Lung microvascular endothelial cell (primary cell): Measurements from ENCODE around the gene RAD23B. TPM values are rescaled to one million over a fixed set of nuclear protein-coding genes. Genes with fewer than 3 reads are reported as not detected.
"Not testable (repeated sequence)": the region's sequence is repeated elsewhere in the genome, so short reads cannot be mapped to it uniquely, and the experiment has no call there.

Experiments
- DNase-seq, 2 donors: peaks; one replicate each; pipeline versions ENCODE4 v3.0.0 to v3.0.0-alpha.2; 2010; ENCODE audit warnings: low read depth in 2 of 2
- total RNA-seq: library from RNA; depleted of rRNA; stranded (reverse); fragments of >200 nt; gene quantifications from 2 replicates; pipeline ENCODE4 v1.2.1, GENCODE V29; 2014

Gene RAD23B
- total RNA-seq, result 52.5 and 66.3 TPM in 2 replicates

DNA sequence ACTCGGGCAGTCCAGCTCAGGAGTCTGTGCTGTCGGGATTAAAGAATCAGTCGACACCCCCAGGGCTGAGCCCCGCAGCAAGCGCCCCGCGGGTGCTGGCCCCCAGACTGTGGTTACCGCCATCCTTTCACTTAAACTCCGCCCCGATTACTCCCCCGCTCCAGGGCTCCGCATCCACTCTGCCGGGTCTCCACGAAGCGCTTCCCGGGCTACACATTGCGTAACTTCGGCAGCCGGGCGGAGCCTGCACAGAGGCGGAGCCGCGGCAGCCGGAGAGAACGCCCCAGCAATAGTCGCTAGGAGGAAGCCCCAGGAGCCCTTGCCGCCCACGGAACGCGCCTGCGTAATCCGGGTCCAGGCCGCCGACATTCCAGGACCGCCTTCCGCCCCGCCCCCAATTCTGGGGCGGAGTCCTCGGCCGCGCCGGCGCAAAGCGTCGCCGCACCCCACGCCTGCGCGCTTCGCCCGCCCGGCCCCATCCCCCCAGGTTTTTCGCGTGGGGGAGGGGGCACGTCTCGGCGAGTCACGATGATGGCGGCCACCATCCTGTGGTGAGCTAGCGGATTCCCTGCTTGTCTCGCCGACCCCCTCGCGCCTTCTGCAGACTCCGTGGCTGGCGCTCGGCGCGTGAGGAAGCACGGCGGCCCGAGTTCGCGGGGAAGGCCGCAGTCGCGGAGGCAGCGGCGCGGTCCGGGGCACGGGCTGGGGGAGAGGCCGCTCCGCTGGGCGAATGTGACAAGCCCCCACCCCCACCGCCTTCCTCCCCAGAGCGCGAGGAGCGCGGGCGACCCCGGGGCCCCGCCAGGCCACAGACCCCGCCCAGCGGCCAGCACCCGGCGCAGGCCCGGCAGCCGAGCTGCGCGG is at the start of gene RAD23B:
RAD23B (plus strand) TSS at position 521 of the 864 bp plus-strand sequence. CDS start 351 bp downstream, outside the sequence.
- DNase-seq, result peak; percentile 99

DNA sequence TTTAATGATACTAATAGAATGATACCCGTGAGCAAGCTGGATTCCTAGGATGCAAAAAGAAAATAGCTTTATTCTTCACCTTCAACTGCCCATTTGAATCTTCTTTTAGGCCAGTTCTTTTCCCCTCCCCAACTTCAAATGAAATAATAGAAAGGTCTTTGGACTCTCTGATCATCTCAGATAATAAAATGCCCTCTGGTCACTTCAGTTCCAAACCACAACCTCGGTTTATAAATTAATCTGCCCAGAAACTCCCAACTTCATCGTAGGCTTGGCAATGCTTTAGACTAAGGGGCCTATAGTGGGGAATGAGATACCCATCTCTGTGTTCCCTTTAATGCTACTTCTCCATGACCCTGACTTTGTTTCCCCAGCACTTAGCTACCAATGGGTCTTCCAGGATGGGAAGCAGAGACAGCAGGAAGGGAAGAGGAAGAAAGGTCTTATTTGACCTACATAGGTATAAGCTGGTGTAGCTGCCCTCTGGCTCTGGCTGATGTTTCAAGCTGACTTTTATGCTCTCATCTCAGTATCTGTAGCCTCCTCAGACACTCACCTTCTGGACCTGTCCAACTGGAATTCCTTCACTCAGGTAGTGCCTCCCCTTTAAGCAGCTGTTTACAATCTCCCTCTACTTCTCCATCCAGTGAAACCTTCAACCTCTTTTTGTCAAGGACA is 47.2 kb upstream of the RAD23B start:
- no peak for DNase-seq

DNA sequence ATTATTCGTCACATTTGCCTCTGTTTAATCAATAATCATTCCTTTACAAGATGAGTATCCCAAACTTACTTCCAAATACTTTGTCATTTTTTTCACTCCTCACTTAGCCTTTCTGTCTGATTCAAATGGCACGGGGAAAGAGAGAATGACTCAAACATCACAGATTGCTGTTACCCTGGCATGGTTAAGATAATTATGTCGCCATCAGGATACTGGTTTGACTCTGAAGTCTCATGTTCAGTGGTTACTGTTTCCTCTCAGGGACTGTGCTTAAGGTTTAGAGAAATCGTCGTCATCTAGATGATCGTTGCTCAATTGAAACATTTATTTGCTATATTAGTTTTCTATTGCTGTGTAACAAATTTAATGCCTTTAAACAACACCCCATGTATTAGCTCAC is 45.2 kb upstream of the RAD23B start:
- DNase-seq, result no peak

DNA sequence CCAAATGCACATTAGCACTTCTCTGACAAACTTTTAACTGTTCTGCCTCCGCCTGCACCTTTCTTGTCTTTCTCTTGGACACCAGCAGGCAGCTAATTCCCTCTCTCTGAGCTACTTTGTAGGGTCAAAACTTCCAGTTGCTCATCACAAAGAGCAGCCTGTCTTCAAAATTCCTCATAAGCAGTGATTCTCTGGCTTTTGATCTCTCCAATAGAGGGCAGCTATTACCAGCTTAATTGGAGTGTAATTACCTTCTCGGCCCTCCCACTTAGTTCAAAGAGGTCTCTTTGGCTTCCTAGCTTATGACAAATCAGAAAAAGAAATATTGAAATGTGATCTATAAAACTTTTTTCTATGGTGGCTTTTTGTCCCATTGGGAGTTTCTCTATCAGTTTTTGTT is 43.6 kb upstream of the RAD23B start:
- peak; percentile 12 to 36 for DNase-seq

DNA sequence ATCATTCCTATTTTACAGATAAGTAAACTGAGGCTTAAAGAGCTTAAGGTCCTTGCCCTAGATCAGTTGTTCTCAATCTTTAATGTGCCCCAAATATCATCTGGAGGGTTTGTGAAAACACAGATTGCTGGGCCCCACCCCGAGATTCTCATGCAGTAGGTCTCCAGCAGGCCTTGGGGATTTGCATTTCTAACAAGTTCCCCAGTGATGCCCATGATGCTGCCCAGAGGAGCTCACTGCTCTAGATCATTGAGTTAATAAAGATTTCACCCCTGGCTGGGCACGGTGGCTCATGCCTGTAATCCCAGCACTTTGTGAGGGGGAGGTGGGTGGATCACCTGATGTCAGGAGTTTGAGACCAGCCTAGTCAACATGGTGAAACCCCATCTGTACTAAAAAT is 42.8 kb upstream of the RAD23B start:
- no peak for DNase-seq

DNA sequence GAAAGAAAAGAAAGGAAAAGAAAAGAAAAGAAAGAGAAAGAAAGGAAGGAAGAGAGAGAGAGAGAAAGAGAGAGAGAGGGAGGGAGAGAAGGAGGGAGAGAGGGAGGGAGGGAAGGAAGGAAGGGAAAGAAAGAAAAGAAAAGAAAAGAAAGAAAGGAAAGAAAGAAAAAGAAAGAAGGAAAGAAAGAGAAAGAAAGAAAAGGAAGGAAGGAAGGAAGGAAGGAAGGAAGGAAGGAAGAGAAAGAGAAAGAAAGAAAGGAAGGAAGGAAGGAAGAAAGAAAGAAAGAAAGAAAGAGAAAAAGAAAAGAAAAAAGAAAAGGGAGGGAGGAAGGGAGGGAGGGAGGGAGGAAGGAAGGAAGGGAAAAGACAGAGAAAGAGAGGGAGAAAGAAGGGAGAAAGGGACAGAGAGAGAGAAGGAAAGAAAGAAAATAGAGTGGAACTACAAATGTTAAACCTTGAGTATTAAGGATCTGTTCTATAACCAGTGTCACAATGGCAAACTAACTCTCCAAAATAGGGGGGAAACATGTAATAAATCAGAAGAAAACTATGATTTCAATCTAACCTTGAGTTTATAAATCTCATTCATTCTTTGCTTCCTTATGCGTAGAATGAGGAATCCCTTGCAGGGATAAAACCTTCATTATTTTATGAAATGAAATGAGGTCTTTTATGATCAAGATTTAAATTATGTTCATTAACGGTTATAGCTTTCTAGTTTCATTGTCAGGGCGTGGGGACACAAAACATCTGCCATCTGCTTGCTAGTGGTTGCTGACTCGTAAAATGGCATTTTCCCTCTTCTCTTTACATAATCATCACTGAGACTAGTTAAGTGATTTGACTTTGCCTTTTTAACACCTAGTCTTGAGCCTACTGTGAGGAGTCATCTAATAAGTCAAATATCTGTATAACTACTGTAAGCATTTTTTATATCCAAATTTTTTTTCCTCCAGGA is 40.7 kb upstream of the RAD23B start:
- DNase-seq, result no peak

DNA sequence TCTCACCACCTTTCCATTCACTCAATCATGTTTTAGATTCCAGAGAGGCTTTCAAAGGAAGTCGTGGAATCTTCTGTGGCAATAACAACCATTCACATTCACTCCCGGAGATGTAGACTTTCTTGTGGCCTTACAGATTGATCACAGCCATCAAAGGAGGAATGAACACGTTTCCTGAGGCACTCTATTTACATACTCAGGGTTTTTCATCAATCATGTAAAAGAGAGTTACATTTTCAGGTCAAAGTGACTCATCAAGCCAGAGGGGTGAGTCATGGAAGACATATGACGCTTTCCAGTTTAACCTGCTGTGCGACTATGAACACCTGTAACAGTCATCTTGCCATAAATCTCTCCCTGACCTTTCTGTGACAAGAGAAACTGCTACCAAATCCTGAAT is 39.3 kb upstream of the RAD23B start:
- peak in 1 of 2 donors; percentile 52 for DNase-seq

DNA sequence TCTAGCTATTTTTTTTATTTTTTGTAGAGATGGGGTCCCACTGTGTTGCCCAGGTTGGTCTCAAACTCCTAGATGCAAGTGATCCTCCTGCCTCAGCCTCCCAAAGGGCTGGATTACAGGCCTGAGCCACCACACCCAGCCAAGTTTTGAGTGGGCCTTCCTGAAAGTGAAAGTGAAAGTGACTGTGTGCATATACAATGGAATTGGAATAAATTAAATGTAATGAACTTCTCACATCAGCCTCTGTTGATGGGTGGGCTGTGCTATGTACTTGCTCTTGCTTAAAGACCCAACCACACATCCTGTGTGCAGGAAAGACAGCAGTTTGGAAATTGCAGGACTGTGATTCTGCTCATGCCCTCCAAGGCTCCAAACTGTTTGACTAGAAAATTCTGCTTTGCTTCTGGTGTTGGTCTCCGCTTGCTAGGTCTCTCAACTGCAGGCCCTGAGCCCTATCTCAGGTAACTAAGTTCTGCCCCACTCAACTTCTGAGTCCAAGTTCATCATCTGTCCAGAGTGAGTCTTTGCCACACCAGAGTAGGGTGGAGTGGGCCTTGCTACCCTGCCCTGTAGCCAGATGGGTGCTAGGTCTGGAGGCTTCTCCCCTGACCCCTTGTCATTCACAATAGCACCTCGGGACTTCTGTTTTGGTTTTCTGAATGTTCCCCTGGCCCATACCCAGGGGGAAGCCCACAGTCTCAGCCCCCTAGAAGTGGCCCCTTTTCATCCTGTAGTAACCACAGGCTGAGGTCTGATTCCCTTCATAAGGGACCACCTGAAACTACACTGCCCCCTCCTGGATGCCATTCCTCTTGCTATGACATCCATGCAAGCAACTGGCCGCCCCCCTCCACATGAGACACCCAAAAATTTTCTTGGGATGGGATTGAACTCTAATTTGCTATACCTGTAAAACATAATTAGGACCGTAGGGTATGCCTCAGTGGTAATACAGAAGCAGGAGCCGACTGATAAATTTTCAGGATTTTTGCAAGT is 36.5 kb upstream of the RAD23B start:
- DNase-seq, result peak; percentile 27 to 37

DNA sequence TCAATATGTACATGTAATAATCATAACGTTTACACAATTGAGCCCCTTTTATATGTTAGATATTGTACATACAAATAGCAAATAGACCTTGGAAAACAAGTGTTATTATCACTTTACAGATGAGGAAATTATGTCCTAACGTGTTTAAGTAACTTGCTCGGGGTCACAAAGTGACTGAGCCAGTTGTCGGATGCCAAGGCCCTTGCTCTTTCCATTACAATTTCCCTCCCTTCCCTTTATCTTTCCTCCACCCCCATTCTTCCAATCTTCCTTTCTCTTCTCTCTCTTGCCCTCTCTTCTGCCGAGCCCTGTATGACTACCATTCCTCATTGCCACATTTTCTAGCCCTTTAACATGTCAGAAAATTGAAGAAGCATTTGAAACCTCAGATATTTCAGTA is 34.4 kb upstream of the RAD23B start:
- no peak for DNase-seq

DNA sequence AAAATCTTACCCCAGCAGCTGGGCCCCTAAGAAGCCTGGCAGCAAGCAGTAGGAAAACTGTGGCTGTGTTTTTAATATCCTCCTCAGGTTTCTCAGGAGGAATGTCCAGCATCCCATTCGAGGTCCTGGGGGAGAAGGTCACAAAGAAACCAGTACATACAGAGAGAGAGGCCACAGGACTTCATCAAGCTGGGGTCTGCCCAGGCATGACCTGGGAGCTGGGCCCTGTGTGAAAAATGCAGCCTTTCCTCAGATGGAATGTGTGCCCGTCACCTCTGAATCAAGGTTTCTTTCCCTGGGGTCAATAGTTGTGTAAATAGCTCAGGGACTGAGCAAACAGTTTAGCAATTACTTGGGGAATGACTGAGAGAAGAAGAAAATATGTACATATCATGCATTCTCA is 33.9 kb upstream of the RAD23B start:
- DNase-seq, result no peak

DNA sequence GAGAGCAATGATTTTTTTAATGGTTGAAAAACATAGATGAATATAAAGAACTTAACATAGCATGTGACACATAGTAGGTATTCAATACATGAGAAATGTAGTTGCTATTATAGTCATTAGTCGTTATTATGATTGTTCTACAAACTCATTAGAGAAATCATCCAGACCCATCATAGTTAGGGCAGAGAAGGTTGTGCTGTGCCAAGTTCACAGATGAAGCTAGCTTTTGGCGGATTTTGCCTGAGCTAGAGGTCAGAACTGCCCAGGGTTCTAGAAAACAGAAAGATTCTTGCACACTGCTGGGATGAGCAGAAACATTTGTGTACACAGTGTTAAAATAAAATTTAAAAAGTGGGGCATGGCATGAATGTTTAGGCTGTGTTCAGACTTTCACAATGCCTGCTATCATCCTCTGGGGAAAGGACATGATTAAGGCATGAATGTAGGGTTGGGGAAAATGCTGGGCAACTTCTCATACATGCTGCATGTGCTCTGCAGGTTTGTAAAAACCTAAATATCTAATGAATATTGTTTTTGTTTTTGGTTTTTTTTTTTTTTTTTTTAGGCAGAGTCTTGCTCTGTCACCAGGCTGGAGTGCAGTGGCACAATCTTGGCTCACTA is 33.3 kb upstream of the RAD23B start:
- DNase-seq, result no peak

DNA sequence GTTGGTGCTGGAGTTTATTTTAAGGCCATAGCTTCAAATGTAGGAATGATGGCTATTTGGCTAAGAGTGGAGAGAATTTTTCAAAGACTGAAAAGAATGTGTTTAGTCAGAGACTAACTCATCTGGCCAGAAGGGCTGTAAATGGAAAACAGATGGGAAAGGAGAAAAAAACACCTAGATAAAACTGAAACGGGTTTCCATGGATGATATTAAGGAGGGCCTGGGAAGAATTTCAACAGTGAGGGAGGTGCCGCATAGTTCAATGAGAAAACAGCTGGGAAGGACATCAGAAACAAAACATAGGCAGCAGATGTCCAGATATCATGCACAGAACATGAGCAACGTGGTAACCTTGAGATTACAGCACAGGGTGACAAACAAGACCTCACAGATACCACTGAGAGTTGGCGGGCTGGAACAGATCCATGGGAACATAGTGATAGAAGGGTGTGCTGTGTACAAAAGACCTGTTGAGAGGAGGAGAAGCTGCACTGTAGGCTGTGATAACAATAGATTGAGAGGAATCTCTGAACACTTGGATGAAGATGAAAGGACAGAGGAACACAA is 31.2 kb upstream of the RAD23B start:
- no peak for DNase-seq

DNA sequence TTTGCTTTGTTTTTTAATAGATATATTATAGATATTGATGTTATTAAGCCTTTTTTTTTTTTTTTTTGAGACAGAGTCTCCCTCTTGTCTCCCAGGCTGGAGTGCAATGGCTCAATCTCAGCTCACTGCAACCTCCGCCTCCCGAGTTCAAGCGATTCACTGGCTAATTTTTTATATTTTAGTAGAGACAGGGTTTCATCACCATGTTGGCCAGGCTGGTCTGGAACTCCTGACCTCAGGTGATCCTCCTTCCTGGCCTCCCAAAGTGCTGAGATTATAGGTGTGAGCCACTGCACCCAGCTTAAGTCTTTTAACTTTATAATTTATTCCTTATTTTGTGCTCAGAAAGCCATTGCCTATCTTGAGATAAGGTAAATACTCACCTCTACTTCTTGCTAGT is 24.2 kb upstream of the RAD23B start:
- DNase-seq, result no peak

DNA sequence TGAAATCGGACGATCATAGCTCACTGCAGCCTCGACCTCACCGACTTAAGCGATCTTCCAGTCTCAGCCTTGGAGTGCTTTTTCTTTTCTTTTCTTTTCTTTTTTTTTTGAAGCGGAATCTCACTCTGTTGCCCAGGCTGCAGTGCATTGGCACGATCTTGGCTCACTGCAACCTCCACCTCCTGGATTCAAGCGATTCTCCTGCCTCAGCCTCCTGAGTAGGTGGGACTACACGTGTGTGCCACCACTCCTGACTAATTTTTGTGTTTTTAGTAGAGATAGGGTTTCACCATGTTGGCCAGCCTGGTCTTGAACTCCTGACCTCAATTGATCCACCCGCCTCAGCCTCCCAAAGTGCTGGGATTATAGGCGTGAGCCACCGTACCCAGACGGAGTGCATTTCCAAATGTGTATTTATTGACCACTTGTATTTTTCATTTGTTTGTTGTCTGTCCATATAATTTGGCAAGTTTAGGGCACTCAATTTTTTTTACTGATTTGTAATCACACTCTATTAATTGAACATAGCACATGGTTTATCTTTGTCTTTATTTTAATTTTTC is 23.2 kb upstream of the RAD23B start:
- not testable (repeated sequence) for DNase-seq

DNA sequence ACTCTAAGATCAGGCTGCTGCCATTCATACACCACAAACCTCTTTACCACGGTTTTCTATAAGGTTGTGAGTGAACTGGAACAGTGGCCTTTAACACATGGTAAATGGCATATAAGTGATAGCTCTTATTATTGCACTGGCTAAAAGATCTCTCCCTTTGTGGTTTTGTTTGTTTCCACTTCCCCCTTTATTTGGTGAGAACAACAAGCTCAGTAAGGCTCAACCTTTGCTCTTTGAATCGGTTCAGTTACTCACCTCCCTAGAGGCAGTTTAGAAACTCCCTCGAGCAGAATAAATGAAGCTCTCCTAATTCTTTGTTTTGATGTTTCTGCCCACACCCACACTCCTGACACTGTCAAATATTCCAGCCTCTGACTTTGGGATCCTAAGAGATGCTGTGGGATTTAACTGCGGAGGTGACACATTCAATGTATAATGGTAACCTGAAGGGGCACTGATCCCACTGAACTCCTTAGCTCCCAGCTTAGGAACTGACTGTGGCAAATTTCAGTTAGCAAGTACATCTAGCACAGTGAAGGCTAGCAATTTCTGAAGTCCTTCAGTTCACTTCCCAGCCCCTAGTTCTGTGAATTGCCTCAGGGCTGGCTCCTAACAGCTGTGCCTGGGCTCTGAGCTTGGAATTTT is 22.5 kb upstream of the RAD23B start:
- DNase-seq, result no peak

DNA sequence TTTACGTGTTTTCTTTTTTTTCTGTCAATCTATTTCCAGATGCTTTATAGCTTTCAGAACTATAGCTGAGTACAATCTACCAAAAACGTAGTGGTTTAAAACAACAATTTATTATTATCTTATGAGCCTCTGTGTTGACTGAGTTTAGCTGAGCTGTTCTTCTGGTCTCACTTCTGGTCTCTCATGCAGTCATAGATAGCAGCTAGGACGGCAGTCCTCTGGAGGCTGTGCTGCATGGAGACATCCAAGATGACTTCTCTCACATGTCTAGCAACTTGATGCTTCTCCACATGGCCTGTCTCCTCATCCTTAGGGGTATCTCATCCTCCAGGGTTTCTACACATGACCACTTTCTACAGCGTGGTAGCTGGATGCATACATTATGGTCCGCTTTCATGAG is 22.0 kb upstream of the RAD23B start:
- DNase-seq, result no peak

DNA sequence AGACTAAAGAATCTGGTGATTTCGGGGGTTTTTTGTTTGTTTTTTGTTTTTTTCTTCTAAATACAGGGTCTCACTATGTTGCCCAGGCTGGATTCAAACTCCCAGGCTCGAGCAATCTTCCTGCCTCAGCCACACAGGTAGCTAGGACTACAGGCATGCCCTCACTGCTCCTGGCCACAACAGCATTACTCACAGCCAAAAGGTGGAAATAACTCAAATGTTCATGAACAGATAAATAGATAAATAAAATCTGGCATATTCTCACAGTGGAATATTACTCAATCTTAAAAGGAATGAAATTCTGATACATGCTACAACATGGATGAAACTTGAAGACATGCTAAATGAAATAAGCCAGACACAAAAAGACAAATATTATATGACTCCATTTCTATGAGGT is 19.8 kb upstream of the RAD23B start:
- DNase-seq, result no peak

DNA sequence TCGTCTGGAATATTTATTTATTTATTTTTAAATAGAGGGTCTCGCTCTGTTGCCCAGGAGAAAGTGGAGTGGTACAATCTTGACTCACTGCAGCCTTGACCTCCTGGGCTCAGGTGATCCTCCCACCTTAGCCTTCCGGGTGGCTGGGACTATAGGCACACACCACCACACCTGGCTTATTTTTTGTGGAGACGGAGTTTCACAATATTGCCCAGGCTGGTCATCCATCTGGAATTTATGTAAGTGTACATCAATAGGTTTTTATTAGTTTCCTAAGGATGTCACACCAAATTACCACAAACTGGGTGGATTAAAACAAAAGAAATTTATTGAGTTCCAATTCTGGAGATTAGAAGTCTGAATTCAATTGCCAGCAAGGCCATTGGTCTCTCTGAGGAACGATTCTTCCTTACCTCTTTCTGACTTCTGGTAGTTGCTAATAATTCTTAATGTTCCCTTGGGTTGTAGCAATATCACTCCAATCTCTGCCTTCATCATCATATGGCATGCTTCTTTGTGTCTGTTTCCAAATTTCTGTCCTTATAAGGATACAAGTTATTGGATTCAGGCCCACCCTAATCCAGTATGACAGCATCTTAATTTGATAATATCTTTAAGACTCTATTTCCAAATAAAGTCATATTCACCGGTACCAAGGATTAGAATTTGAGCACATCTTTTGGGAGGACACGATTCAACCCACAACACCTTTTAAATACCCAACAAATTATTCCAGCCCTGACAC is 16.3 kb upstream of the RAD23B start:
- DNase-seq, result no peak
